GM23338 (cell line): ENCODE data around the gene MED27. TPM values are rescaled to one million over a fixed set of nuclear protein-coding genes. Genes with fewer than 3 reads are reported as not detected.

Experiments
- ATAC-seq: fragments of 200-7000 bp; cut with Tn5 transposase; 3 replicates; pipeline ENCODE4 v1.9.1; 2020
- DNase-seq: peaks from one replicate; pipeline ENCODE4 v3.0.0-alpha.2; 2015; ENCODE audit warnings: low spot score
- H2AFZ ChIP-seq: fragments of 200-600 bp; sonication (generic); 2 replicates; pipeline ENCODE4 v1.8.0; 2016; ENCODE audit warnings: antibody characterized with exemption, mild to moderate bottlenecking, moderate library complexity
- H3F3A ChIP-seq: fragments of 200-600 bp; sonication (generic); replicated peaks from 2 replicates; pipeline ENCODE4 v1.8.0; 2017; ENCODE audit warnings: antibody characterized with exemption, mixed run types, low read depth
- H3K27ac ChIP-seq: fragments of 200-600 bp; sonication (generic); 2 replicates; pipeline ENCODE4 v1.6.1; 2016; ENCODE audit warnings: low read depth
- H3K27me3 ChIP-seq: fragments of 200-600 bp; sonication (generic); 2 replicates; pipeline ENCODE4 v1.8.0; 2016; ENCODE audit warnings: mild to moderate bottlenecking, mixed run types, moderate library complexity; ENCODE audit not compliant: insufficient read depth
- H3K36me3 ChIP-seq: fragments of 200-600 bp; sonication (generic); 2 replicates; pipeline ENCODE4 v1.8.0; 2016; ENCODE audit warnings: mild to moderate bottlenecking; ENCODE audit not compliant: insufficient read depth
- H3K4me1 ChIP-seq: fragments of 200-600 bp; sonication (generic); 2 replicates; pipeline ENCODE4 v1.8.0; 2016; ENCODE audit warnings: mild to moderate bottlenecking, moderate library complexity; ENCODE audit not compliant: insufficient read depth
- H3K4me2 ChIP-seq: fragments of 200-600 bp; sonication (generic); 2 replicates; pipeline ENCODE4 v1.7.1; 2017; ENCODE audit warnings: mixed run types
- H3K4me3 ChIP-seq: fragments of 200-600 bp; sonication (generic); 2 replicates; pipeline ENCODE4 v1.6.1; 2016; ENCODE audit warnings: mixed run types
- H3K79me2 ChIP-seq: fragments of 200-600 bp; sonication (generic); replicated peaks from 2 replicates; pipeline ENCODE4 v1.8.0; 2017; ENCODE audit warnings: mild to moderate bottlenecking; ENCODE audit not compliant: insufficient read depth
- H3K9me2 ChIP-seq: fragments of 200-600 bp; sonication (generic); 2 replicates; pipeline ENCODE4 v1.8.0; 2017; ENCODE audit not compliant: insufficient read depth
- H4K20me1 ChIP-seq: fragments of 200-600 bp; sonication (generic); replicated peaks from 2 replicates; pipeline ENCODE4 v1.8.0; 2017; ENCODE audit warnings: mild to moderate bottlenecking; ENCODE audit not compliant: insufficient read depth
- H3K27ac Mint-ChIP-seq: 2 replicates; pipeline ENCODE4 v1.8.0; 2020; ENCODE audit warnings: inconsistent platforms, mild to moderate bottlenecking, moderate library complexity, mixed read lengths
- H3K27me3 Mint-ChIP-seq: 3 replicates; pipeline ENCODE4 v1.8.0; 2022; ENCODE audit warnings: low read depth, mild to moderate bottlenecking, moderate library complexity, mixed read lengths, inconsistent platforms; ENCODE audit not compliant: insufficient read depth, poor library complexity
- H3K36me3 Mint-ChIP-seq: 3 replicates; pipeline ENCODE4 v1.8.0; 2021; ENCODE audit warnings: low read depth, mild to moderate bottlenecking, inconsistent platforms, moderate library complexity, mixed read lengths
- H3K4me1 Mint-ChIP-seq: 3 replicates; pipeline ENCODE4 v1.8.0; 2020; ENCODE audit warnings: mild to moderate bottlenecking, inconsistent platforms, mixed read lengths
- H3K4me3 Mint-ChIP-seq: 3 replicates; pipeline ENCODE4 v1.8.0; 2021; ENCODE audit warnings: moderate library complexity, mild to moderate bottlenecking, inconsistent platforms, mixed read lengths
- H3K9me3 Mint-ChIP-seq: 3 replicates; pipeline ENCODE4 v1.8.0; 2020; ENCODE audit warnings: moderate library complexity, mild to moderate bottlenecking, inconsistent platforms, mixed read lengths
- CTCF ChIP-seq, 2 experiments: fragments of 200-600 bp in 1 of 2; sonication (generic) in 1 of 2; conservative IDR thresholded peaks; 2 replicates each; pipeline versions ENCODE4 v1.5.1 to v1.6.1; 2016 to 2017; ENCODE audit warnings: antibody characterized with exemption in 2 of 2, low read depth in 2 of 2, mild to moderate bottlenecking in 2 of 2, moderate library complexity in 1 of 2
- EZH2 ChIP-seq: fragments of 200-600 bp; sonication (generic); IDR thresholded peaks from one replicate; pipeline ENCODE4 v1.8.0; 2017; ENCODE audit warnings: antibody characterized with exemption, mild to moderate bottlenecking, low read depth; ENCODE audit not compliant: unreplicated experiment
- EZH2phosphoT487 ChIP-seq: fragments of 200-600 bp; sonication (generic); IDR thresholded peaks from one replicate; pipeline ENCODE4 v1.8.1; 2018; ENCODE audit warnings: antibody characterized with exemption; ENCODE audit not compliant: unreplicated experiment
- JUNB ChIP-seq: IDR thresholded peaks from one replicate; pipeline ENCODE4 v1.6.1; 2016; ENCODE audit warnings: antibody characterized with exemption; ENCODE audit not compliant: unreplicated experiment
- POLR2AphosphoS5 ChIP-seq: IDR thresholded peaks from 2 replicates; pipeline ENCODE4 v1.6.1; 2016; ENCODE audit warnings: antibody characterized with exemption, low read depth
- STAT1 ChIP-seq: IDR thresholded peaks from one replicate; pipeline ENCODE4 v1.6.1; 2016; ENCODE audit warnings: antibody characterized with exemption; ENCODE audit not compliant: unreplicated experiment
- ZNF331 ChIP-seq: fragments of 250-450 bp; sonication (Bioruptor Pico); IDR thresholded peaks from 2 replicates; pipeline ENCODE4 v1.5.0; 2020; ENCODE audit warnings: low read depth, mild to moderate bottlenecking, moderate library complexity
- polyA plus RNA-seq: library from polyadenylated mRNA; unstranded; fragments of >200 nt; fragmentation: Nextera tagmentation; extraction: Ambion mirVana; gene quantifications from 2 replicates; pipeline ENCODE4 v1.2.1, GENCODE V29; 2016
- total RNA-seq: library from RNA; depleted of rRNA; stranded (reverse); fragments of >200 nt; shearing (Covaris generic); gene quantifications from 2 replicates; pipeline ENCODE4 v1.2.3, GENCODE V29; 2014
- TF ChIP-seq, protein P1 (sequence below): IDR thresholded peaks from 2 replicates; pipeline ENCODE4 v1.6.1; 2016; ENCODE audit warnings: antibody characterized with exemption
- TF ChIP-seq, protein P2 (sequence below): IDR thresholded peaks from one replicate; pipeline ENCODE4 v1.6.1; 2018; ENCODE audit warnings: antibody characterized with exemption; ENCODE audit not compliant: unreplicated experiment

Gene MED27
- total and polyA plus RNA-seq, 2 experiments from 2014 or later = 30.6 to 35.0 TPM

DNA sequence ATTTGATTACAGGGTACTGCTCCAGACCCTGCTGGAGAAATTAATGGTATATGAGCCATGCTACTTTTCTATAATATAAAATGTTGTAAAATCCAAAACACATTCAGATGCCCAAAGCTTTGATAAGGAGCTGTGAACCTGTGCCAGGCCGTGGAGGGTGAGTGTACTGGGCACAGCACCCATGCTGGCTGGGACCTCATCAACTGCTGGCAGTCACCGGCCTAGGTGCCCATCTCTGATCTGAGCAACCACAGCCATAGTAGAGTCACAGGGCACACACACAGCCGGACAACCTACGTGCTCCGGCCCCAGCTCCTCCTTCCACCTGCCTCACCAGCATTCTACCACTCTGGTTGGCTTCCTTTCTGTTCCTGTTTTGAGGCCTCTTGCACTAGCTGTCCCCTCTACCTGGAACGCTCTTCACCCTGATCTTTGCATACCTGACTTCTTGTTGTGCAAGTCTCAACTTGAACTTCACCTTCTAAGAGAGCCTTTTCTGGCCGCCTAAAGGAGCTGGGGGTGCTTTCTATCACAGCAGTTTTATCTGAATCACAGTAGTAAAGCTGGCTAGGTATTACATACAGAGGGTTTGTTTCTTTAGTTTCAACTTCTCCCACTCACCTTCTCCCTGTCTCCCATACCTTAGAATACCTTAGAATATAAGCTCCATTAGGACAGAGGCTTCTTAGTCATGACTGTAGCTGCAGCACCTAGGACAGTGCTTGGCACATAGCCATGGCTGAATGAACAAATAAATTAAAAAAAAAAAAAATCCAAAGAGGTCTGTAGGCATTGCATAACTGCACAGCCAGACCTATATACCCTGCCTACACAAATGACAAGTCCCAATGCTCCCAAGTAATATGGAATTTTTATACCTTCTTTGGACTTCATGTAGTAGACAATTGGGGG lies 51.7 kb downstream of the MED27 start:
- Histone ChIP-seq H3K36me3 (no peaks in the 10 kb centered on the region), H3K79me2 (peaks cover 81% of the 10 kb centered on the region)

DNA sequence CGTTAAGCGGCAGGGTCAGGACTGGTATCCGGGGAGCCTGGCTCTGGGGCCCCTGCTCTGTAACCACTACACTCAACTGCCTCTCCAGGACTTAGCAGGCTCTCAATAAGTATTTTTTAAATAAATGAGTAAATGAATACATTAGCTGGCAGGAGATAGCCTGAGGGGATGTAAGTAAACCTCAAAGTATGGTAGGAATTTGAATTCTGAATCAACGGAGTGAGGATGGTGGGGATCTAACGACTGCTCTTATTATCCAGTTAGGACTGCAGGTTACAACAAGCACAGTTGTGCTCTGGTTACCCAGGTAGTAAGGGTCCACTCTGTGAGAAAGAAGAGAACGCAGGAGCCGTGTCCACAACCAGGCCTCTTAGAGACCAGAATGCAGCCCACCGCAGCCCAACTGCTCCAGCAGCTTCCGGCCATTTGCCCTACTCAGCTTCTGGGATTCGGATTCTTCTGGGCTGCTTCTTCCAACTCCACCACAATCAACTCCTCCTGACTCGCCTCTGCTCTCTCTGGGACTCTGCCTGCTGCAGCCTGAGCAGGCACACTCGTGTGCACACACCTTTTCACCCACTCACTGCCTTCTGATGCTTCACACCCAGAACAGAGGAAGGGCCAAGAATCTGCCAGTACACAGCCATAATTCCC lies 52.6 kb downstream of the MED27 start:
- no peak overlapping the region for H3K27ac Mint-ChIP-seq
- no peaks in the 10 kb centered on the region; the same call in 2 of the 3 replicates for H3K9me3 Mint-ChIP-seq
- H3K4me3 Mint-ChIP-seq = no peak overlapping the region
- Histone ChIP-seq H3K4me2 (peak overlapping the region; percentile 38), H3K9me2 (no peaks in the 10 kb centered on the region), H3K79me2 (peaks cover 83% of the 10 kb centered on the region), H3K4me1 (peaks cover 38% of the 10 kb centered on the region), H3F3A (no peaks in the 10 kb centered on the region), H3K36me3 (no peaks in the 10 kb centered on the region), H4K20me1 (peaks cover 21% of the 10 kb centered on the region), H3K27ac (no peak overlapping the region), H3K27me3 (no peaks in the 10 kb centered on the region), H3K4me3 (no peak overlapping the region), H2AFZ (no peak overlapping the region)
- no peaks in the 10 kb centered on the region for H3K27me3 Mint-ChIP-seq
- ATAC-seq (peak; percentile 54), DNase-seq (peak; percentile 74)
- peaks cover 56% of the 10 kb centered on the region for H3K4me1 Mint-ChIP-seq
- H3K36me3 Mint-ChIP-seq = no peaks in the 10 kb centered on the region
- TF ChIP-seq POLR2AphosphoS5 (no peak), EZH2phosphoT487 (no peak), JUNB (no peak), STAT1 (no peak), EZH2 (no peak), ZNF331 (CRISPR knock-in tag) (no peak), CTCF (conservative IDR thresholded peaks at IDR 0.05; ENCODE audit: low read depth in 2 of 2) (no peak)
- TF ChIP-seq, protein P1, sequence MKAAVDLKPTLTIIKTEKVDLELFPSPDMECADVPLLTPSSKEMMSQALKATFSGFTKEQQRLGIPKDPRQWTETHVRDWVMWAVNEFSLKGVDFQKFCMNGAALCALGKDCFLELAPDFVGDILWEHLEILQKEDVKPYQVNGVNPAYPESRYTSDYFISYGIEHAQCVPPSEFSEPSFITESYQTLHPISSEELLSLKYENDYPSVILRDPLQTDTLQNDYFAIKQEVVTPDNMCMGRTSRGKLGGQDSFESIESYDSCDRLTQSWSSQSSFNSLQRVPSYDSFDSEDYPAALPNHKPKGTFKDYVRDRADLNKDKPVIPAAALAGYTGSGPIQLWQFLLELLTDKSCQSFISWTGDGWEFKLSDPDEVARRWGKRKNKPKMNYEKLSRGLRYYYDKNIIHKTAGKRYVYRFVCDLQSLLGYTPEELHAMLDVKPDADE = no peak
- TF ChIP-seq, protein P2, sequence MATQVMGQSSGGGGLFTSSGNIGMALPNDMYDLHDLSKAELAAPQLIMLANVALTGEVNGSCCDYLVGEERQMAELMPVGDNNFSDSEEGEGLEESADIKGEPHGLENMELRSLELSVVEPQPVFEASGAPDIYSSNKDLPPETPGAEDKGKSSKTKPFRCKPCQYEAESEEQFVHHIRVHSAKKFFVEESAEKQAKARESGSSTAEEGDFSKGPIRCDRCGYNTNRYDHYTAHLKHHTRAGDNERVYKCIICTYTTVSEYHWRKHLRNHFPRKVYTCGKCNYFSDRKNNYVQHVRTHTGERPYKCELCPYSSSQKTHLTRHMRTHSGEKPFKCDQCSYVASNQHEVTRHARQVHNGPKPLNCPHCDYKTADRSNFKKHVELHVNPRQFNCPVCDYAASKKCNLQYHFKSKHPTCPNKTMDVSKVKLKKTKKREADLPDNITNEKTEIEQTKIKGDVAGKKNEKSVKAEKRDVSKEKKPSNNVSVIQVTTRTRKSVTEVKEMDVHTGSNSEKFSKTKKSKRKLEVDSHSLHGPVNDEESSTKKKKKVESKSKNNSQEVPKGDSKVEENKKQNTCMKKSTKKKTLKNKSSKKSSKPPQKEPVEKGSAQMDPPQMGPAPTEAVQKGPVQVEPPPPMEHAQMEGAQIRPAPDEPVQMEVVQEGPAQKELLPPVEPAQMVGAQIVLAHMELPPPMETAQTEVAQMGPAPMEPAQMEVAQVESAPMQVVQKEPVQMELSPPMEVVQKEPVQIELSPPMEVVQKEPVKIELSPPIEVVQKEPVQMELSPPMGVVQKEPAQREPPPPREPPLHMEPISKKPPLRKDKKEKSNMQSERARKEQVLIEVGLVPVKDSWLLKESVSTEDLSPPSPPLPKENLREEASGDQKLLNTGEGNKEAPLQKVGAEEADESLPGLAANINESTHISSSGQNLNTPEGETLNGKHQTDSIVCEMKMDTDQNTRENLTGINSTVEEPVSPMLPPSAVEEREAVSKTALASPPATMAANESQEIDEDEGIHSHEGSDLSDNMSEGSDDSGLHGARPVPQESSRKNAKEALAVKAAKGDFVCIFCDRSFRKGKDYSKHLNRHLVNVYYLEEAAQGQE = no peak

More for the DNA sequence above, 51.7 kb downstream of the MED27 start:
- H3K9me3 Mint-ChIP-seq = no peaks in the 10 kb centered on the region; the same call in 2 of the 3 replicates
- peaks cover 4% of the 10 kb centered on the region for H3K27me3 Mint-ChIP-seq
- H3F3A ChIP-seq = no peaks in the 10 kb centered on the region
- peaks cover 62% of the 10 kb centered on the region for H3K4me1 Mint-ChIP-seq
- H3K9me2 ChIP-seq = no peaks in the 10 kb centered on the region
- H3K4me1 ChIP-seq = peaks cover 46% of the 10 kb centered on the region
- H4K20me1 ChIP-seq = peaks cover 28% of the 10 kb centered on the region
- no peak overlapping the region for H3K27ac ChIP-seq
- H3K4me3 ChIP-seq = no peak overlapping the region
- TF ChIP-seq POLR2AphosphoS5 (no peak), ZNF331 (CRISPR knock-in tag) (no peak)
- TF ChIP-seq, protein P2 = peak; percentile 21
- H3K4me2 ChIP-seq = peak overlapping the region; percentile 38; the same call in 1 of the 2 replicates
- H3K4me3 Mint-ChIP-seq = no peak overlapping the region
- H3K27ac Mint-ChIP-seq = no peak overlapping the region
- ATAC-seq (no peak), DNase-seq (no peak)
- H2AFZ ChIP-seq = no peak overlapping the region
- no peaks in the 10 kb centered on the region for H3K27me3 ChIP-seq
- H3K36me3 Mint-ChIP-seq = no peaks in the 10 kb centered on the region
